K562 (cell line): ENCODE data around the gene PALMD.

Source experiments
- NFYB ChIP-seq: IDR thresholded peaks from 2 replicates; pipeline ENCODE4 v1.6.1; 2011; ENCODE audit warnings: mild to moderate bottlenecking, moderate library complexity; ENCODE audit not compliant: insufficient read length; ENCODE audit errors: extremely low read depth
- TF ChIP-seq, protein P1 (sequence below): fragments of 250-450 bp; sonication (Bioruptor Pico); IDR thresholded peaks from 2 replicates; pipeline ENCODE4 v1.5.0; 2021; ENCODE audit warnings: mild to moderate bottlenecking, borderline replicate concordance
- TF ChIP-seq, protein P2 (sequence below), 3 experiments: IDR thresholded peaks in 2 of 3; conservative IDR thresholded peaks in 1 of 3; 2 replicates each; pipeline ENCODE4 v1.5.1; 2011 to 2012; ENCODE audit warnings: low read length in 3 of 3, mild to moderate bottlenecking in 3 of 3, control low read depth in 2 of 3, improper control_type of control experiment in 1 of 3, inconsistent platforms in 1 of 3, low read depth in 1 of 3, mixed read lengths in 1 of 3, moderate library complexity in 1 of 3; ENCODE audit not compliant: insufficient read depth in 2 of 3

DNA sequence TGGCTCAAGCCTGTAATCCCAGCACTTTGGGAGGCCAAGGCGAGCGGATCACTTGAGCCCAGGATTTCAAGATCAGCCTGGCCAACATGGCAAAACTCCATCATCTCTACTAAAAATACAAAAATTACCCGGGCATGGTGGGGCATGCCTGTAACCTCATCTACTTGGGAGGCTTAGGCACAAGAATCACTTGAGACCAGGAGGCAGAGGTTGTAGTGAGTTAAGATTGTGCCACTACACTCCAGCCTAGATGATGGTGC lies 12.0 kb downstream of the PALMD start:
- TF ChIP-seq, protein P1, sequence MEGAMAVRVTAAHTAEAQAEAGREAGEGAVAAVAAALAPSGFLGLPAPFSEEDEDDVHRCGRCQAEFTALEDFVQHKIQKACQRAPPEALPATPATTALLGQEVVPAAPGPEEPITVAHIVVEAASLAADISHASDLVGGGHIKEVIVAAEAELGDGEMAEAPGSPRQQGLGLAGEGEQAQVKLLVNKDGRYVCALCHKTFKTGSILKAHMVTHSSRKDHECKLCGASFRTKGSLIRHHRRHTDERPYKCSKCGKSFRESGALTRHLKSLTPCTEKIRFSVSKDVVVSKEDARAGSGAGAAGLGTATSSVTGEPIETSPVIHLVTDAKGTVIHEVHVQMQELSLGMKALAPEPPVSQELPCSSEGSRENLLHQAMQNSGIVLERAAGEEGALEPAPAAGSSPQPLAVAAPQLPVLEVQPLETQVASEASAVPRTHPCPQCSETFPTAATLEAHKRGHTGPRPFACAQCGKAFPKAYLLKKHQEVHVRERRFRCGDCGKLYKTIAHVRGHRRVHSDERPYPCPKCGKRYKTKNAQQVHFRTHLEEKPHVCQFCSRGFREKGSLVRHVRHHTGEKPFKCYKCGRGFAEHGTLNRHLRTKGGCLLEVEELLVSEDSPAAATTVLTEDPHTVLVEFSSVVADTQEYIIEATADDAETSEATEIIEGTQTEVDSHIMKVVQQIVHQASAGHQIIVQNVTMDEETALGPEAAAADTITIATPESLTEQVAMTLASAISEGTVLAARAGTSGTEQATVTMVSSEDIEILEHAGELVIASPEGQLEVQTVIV, result no peak
- TF ChIP-seq NFYB, result no peak
- TF ChIP-seq, protein P2, sequence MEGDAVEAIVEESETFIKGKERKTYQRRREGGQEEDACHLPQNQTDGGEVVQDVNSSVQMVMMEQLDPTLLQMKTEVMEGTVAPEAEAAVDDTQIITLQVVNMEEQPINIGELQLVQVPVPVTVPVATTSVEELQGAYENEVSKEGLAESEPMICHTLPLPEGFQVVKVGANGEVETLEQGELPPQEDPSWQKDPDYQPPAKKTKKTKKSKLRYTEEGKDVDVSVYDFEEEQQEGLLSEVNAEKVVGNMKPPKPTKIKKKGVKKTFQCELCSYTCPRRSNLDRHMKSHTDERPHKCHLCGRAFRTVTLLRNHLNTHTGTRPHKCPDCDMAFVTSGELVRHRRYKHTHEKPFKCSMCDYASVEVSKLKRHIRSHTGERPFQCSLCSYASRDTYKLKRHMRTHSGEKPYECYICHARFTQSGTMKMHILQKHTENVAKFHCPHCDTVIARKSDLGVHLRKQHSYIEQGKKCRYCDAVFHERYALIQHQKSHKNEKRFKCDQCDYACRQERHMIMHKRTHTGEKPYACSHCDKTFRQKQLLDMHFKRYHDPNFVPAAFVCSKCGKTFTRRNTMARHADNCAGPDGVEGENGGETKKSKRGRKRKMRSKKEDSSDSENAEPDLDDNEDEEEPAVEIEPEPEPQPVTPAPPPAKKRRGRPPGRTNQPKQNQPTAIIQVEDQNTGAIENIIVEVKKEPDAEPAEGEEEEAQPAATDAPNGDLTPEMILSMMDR (IDR thresholded peaks at IDR 0.05 in 2 of 3, conservative IDR thresholded peaks at IDR 0.05 in 1 of 3; ENCODE audit: insufficient read depth in 2 of 3, low read depth in 1 of 3, low read length in 3 of 3), result no peak
